ENCODE results near the gene LSM7. TPM values are rescaled to one million over a fixed set of nuclear protein-coding genes. Genes with fewer than 3 reads are reported as not detected.

Gene LSM7
- total and polyA plus RNA-seq, 2 experiments from 2014 or later, result 91.4 to 118 TPM

- no peaks in the 10 kb centered on the region for H4K20me1 ChIP-seq (ENCODE audit: insufficient read depth)
- DNase-seq, result peak; percentile 76
- no peaks in the 10 kb centered on the region for H3K9me2 ChIP-seq (ENCODE audit: insufficient read depth)
- no peaks in the 10 kb centered on the region for H3K27me3 ChIP-seq (replicated peaks; ENCODE audit: insufficient read depth)
- peak overlapping the region; percentile 78 for H3K4me2 ChIP-seq (ENCODE audit: unreplicated experiment)
- no peaks in the 10 kb centered on the region for H3K9me3 ChIP-seq (ENCODE audit: low read depth)
- H2AFZ ChIP-seq, result peak overlapping the region; percentile 92
- no peaks in the 10 kb centered on the region for H3K36me3 ChIP-seq (ENCODE audit: low read depth)
- no peaks in the 10 kb centered on the region for H3F3A ChIP-seq (ENCODE audit: insufficient read depth)
- H3K4me1 ChIP-seq (ENCODE audit: insufficient read depth), result peaks cover 6% of the 10 kb centered on the region; the same call in 1 of the 2 replicates
- no peak for TF ChIP-seq EZH2 (IDR thresholded peaks at IDR 0.05; ENCODE audit: insufficient read depth, poor library complexity, severe bottlenecking)
- no peak for TF ChIP-seq EZH2phosphoT487 (IDR thresholded peaks at IDR 0.05; ENCODE audit: insufficient read depth, low read depth)
- WGBS, 2 experiments (ENCODE audit: low coverage in 1 of 2, low lambda C conversion rate in 2 of 2, missing lambda C conversion rate in 2 of 2), result 1 to 2% methylated on average over 18 of the region's 18 CpGs
- H3K4me3 ChIP-seq, result peak overlapping the region; percentile 95
- peaks cover 82% of the 10 kb centered on the region for H3K79me2 ChIP-seq (ENCODE audit: insufficient read depth)
- peak overlapping the region; percentile 92 for H3K9ac ChIP-seq
- H3K27ac ChIP-seq, result peak overlapping the region; percentile 77
- in situ Hi-C loops (cut with MboI), result no loop called here
Observed at GRCh38 chr19:2327773-2328400, 499 bp downstream of the LSM7 start.

GRCh38 chr19:2326699-2327360, 1.6 kb downstream of the LSM7 start:
- in situ Hi-C loops (cut with MboI), result no loop called here
- H3K4me3 ChIP-seq, result peak overlapping the region; percentile 95

GRCh38 chr19:2325281-2326046, 2.9 kb downstream of the LSM7 start:
- H3K36me3 ChIP-seq (ENCODE audit: low read depth), result no peaks in the 10 kb centered on the region
- H4K20me1 ChIP-seq (ENCODE audit: insufficient read depth), result no peaks in the 10 kb centered on the region
- TF ChIP-seq EZH2 (IDR thresholded peaks at IDR 0.05; ENCODE audit: insufficient read depth, poor library complexity, severe bottlenecking), result no peak
- TF ChIP-seq EZH2phosphoT487 (IDR thresholded peaks at IDR 0.05; ENCODE audit: insufficient read depth, low read depth), result no peak
- no peak overlapping the region for H2AFZ ChIP-seq
- H3K27me3 ChIP-seq (replicated peaks; ENCODE audit: insufficient read depth), result no peaks in the 10 kb centered on the region
- 81 to 83% methylated on average over 27 to 29 of the region's 29 CpGs for WGBS, 2 experiments (ENCODE audit: low coverage in 1 of 2, low lambda C conversion rate in 2 of 2, missing lambda C conversion rate in 2 of 2)
- H3K9me3 ChIP-seq (ENCODE audit: low read depth), result no peaks in the 10 kb centered on the region
- H3K4me2 ChIP-seq (ENCODE audit: unreplicated experiment), result no peak overlapping the region
- peaks cover 6% of the 10 kb centered on the region; the same call in 1 of the 2 replicates for H3K4me1 ChIP-seq (ENCODE audit: insufficient read depth)
- in situ Hi-C loops (cut with MboI), result no loop called here
- H3K9me2 ChIP-seq (ENCODE audit: insufficient read depth), result no peaks in the 10 kb centered on the region
- no peak overlapping the region for H3K27ac ChIP-seq
- H3K79me2 ChIP-seq (ENCODE audit: insufficient read depth), result peaks cover 59% of the 10 kb centered on the region
- H3F3A ChIP-seq (ENCODE audit: insufficient read depth), result no peaks in the 10 kb centered on the region
- H3K9ac ChIP-seq, result no peak overlapping the region
- DNase-seq, result no peak
- no peak overlapping the region for H3K4me3 ChIP-seq

More at GRCh38 chr19:2326699-2327360, 1.6 kb downstream of the LSM7 start:
- H3K9me3 ChIP-seq (ENCODE audit: low read depth), result no peaks in the 10 kb centered on the region
- no peaks in the 10 kb centered on the region for H4K20me1 ChIP-seq (ENCODE audit: insufficient read depth)
- 92 to 93% methylated on average over 16 of the region's 16 CpGs for WGBS, 2 experiments (ENCODE audit: low coverage in 1 of 2, low lambda C conversion rate in 2 of 2, missing lambda C conversion rate in 2 of 2)
- no peaks in the 10 kb centered on the region for H3F3A ChIP-seq (ENCODE audit: insufficient read depth)
- peaks cover 6% of the 10 kb centered on the region; the same call in 1 of the 2 replicates for H3K4me1 ChIP-seq (ENCODE audit: insufficient read depth)
- no peak overlapping the region; the same call in 1 of the 2 replicates for H3K27ac ChIP-seq
- no peaks in the 10 kb centered on the region for H3K27me3 ChIP-seq (replicated peaks; ENCODE audit: insufficient read depth)
- peak overlapping the region; percentile 92 for H3K9ac ChIP-seq
- H3K79me2 ChIP-seq (ENCODE audit: insufficient read depth), result peaks cover 72% of the 10 kb centered on the region
- DNase-seq, result peak; percentile 20
- no peak for TF ChIP-seq EZH2 (IDR thresholded peaks at IDR 0.05; ENCODE audit: insufficient read depth, poor library complexity, severe bottlenecking)
- TF ChIP-seq EZH2phosphoT487 (IDR thresholded peaks at IDR 0.05; ENCODE audit: insufficient read depth, low read depth), result no peak
- no peaks in the 10 kb centered on the region for H3K9me2 ChIP-seq (ENCODE audit: insufficient read depth)
- H3K4me2 ChIP-seq (ENCODE audit: unreplicated experiment), result peak overlapping the region; percentile 78
- no peaks in the 10 kb centered on the region for H3K36me3 ChIP-seq (ENCODE audit: low read depth)
- no peak overlapping the region for H2AFZ ChIP-seq

- DNase-seq, result no peak
- no peak overlapping the region for H3K27ac ChIP-seq
- H3K79me2 ChIP-seq (ENCODE audit: insufficient read depth), result peaks cover 48% of the 10 kb centered on the region
- H4K20me1 ChIP-seq (ENCODE audit: insufficient read depth), result no peaks in the 10 kb centered on the region
- TF ChIP-seq EZH2 (IDR thresholded peaks at IDR 0.05; ENCODE audit: insufficient read depth, poor library complexity, severe bottlenecking) (no peak), EZH2phosphoT487 (IDR thresholded peaks at IDR 0.05; ENCODE audit: insufficient read depth, low read depth) (no peak)
- no peaks in the 10 kb centered on the region for H3K9me2 ChIP-seq (ENCODE audit: insufficient read depth)
- in situ Hi-C loops (cut with MboI), result no loop called here
- H3K27me3 ChIP-seq (replicated peaks; ENCODE audit: insufficient read depth), result no peaks in the 10 kb centered on the region
- H3K4me1 ChIP-seq (ENCODE audit: insufficient read depth), result peaks cover under 1% of the 10 kb centered on the region; the same call in 1 of the 2 replicates
- H3K4me2 ChIP-seq (ENCODE audit: unreplicated experiment), result no peak overlapping the region
- no peak overlapping the region for H3K4me3 ChIP-seq
- no peak overlapping the region for H2AFZ ChIP-seq
- H3F3A ChIP-seq (ENCODE audit: insufficient read depth), result no peaks in the 10 kb centered on the region
- 88 to 90% methylated on average over 34 of the region's 34 CpGs for WGBS, 2 experiments (ENCODE audit: low coverage in 1 of 2, low lambda C conversion rate in 2 of 2, missing lambda C conversion rate in 2 of 2)
- H3K36me3 ChIP-seq (ENCODE audit: low read depth), result no peaks in the 10 kb centered on the region
- no peaks in the 10 kb centered on the region for H3K9me3 ChIP-seq (ENCODE audit: low read depth)
- no peak overlapping the region for H3K9ac ChIP-seq
Observed at GRCh38 chr19:2324220-2324948, 4.0 kb downstream of the LSM7 start.

All from GM23248 (cell line).